AG04449 (cell line): ENCODE measurements around the gene LPP.
A peak's percentile ranks its signal among the peaks of the same experiment; 100 is the strongest.
"Not testable (repeated sequence)": the region's sequence is repeated elsewhere in the genome, so short reads cannot be mapped to it uniquely, and the experiment has no call there.

Experiments
- CTCF ChIA-PET: fragments of 350-600 bp; formaldehyde crosslinking; extraction: SDS; loops from one replicate; lab custom pipeline; 2021; ENCODE audit warnings: antibody characterized with exemption; lab: Yijun Ruan, JAX
- POLR2A ChIA-PET: fragments of 400-600, 350-600 bp; formaldehyde crosslinking; extraction: SDS; loops from one replicate; lab custom pipeline; 2020; ENCODE audit warnings: antibody characterized with exemption, inconsistent platforms; lab: Yijun Ruan, JAX
- DNase-seq: peaks from one replicate; pipeline ENCODE4 v3.0.0-alpha.2; 2010; ENCODE audit warnings: low read depth, low spot score
- H3K4me3 ChIP-seq: 2 replicates; pipeline ENCODE4 v1.5.1; 2011; ENCODE audit warnings: low read depth, mild to moderate bottlenecking, control low read depth, low read length
- CTCF ChIP-seq: IDR thresholded peaks from one replicate; pipeline ENCODE4 v1.5.1; 2011; ENCODE audit warnings: mild to moderate bottlenecking, moderate library complexity, low read length, control low read depth, inconsistent platforms; ENCODE audit not compliant: insufficient read depth; ENCODE audit errors: missing control alignments

The LPP gene

GRCh38 chr3:188125076-188125475, 28.9 kb upstream of the LPP start:
- DNase-seq, result no peak
- H3K4me3 ChIP-seq, result no peak overlapping the region
- ChIA-PET CTCF (interaction anchor here (1.4 to 1.6 kb wide), 2 partner anchors 11 to 27 kb away, joined by 3 read pairs; no protein-coding TSS in a partner anchor), POLR2A (no interaction called here)
- no peak for TF ChIP-seq CTCF

- peak; percentile 52 for DNase-seq
- no peak overlapping the region for H3K4me3 ChIP-seq
- TF ChIP-seq CTCF, result no peak
- POLR2A ChIA-PET, result no interaction called here
- CTCF ChIA-PET, result interaction anchor here (1.3 to 1.6 kb wide), 2 partner anchors 13 to 26 kb away, joined by 3 to 4 read pairs; no protein-coding TSS in a partner anchor
These were observed 27.7 kb upstream of the LPP start for GRCh38 chr3:188126276-188126675.

GRCh38 chr3:188126934-188127333, 27.0 kb upstream of the LPP start:
- TF ChIP-seq CTCF, result no peak
- H3K4me3 ChIP-seq, result no peak overlapping the region
- POLR2A ChIA-PET, result no interaction called here
- CTCF ChIA-PET, result interaction anchor here (1.3 kb wide), 1 partner anchor 12 kb away, joined by 4 read pairs; no protein-coding TSS in a partner anchor
- DNase-seq, result no peak

- no peak overlapping the region for H3K4me3 ChIP-seq
- no peak for DNase-seq
- ChIA-PET POLR2A (no interaction called here), CTCF (interaction anchor here (1.5 kb wide), 1 partner anchor 388 kb away, joined by 6 read pairs; no protein-coding TSS in a partner anchor)
- no peak for TF ChIP-seq CTCF
These were observed 25.1 kb upstream of the LPP start for GRCh38 chr3:188128905-188129304.

- DNase-seq, H3K4me3 ChIP-seq: not testable (repeated sequence)
- ChIA-PET CTCF (interaction anchor here (0.7 kb wide), 1 partner anchor 9 kb away, joined by 3 read pairs; no protein-coding TSS in a partner anchor), POLR2A (interaction anchor here (0.7 kb wide), 1 partner anchor 159 kb away, joined by 3 read pairs; no protein-coding TSS in a partner anchor)
These were observed 22.9 kb upstream of the LPP start for GRCh38 chr3:188131023-188131422.

GRCh38 chr3:188133219-188133618, 20.7 kb upstream of the LPP start:
- TF ChIP-seq CTCF, result no peak
- CTCF ChIA-PET, result interaction anchor here (1.5 kb wide), 1 partner anchor 394 kb away, joined by 3 read pairs; no protein-coding TSS in a partner anchor
- H3K4me3 ChIP-seq, result no peak overlapping the region
- no peak for DNase-seq
- POLR2A ChIA-PET, result interaction anchor here (1.4 kb wide), 1 partner anchor 20 kb away, joined by 4 read pairs; no protein-coding TSS in a partner anchor
